PFSK-1 (cell line): ENCODE data around the gene MAP2K5.

ENCODE experiments used
- FOXP2 ChIP-seq: optimal IDR thresholded peaks from 2 replicates; pipeline ENCODE3; 2011; ENCODE audit warnings: borderline replicate concordance, control low read depth, inconsistent platforms; ENCODE audit not compliant: insufficient read depth; ENCODE audit errors: extremely low read length, extremely low read depth
- POLR2AphosphoS5 ChIP-seq: IDR thresholded peaks from 2 replicates; pipeline ENCODE4 v1.6.1; 2012; ENCODE audit warnings: low read depth, mild to moderate bottlenecking, control low read depth, low read length, moderate library complexity
- REST ChIP-seq, 2 experiments: IDR thresholded peaks; 2 replicates each; pipeline versions ENCODE4 v1.6.1 to v1.8.0; 2011 to 2012; ENCODE audit warnings: low read depth in 2 of 2, low read length in 2 of 2, control low read depth in 1 of 2, inconsistent platforms in 1 of 2, mild to moderate bottlenecking in 1 of 2, moderate library complexity in 1 of 2; ENCODE audit not compliant: insufficient read depth in 1 of 2
- SIN3A ChIP-seq: IDR thresholded peaks from 2 replicates; pipeline ENCODE4 v1.6.1; 2012; ENCODE audit warnings: mild to moderate bottlenecking, low read length, moderate library complexity, borderline replicate concordance; ENCODE audit not compliant: insufficient read depth
- TAF1 ChIP-seq: IDR thresholded peaks from 2 replicates; pipeline ENCODE4 v1.6.1; 2012; ENCODE audit warnings: low read length, control low read depth, borderline replicate concordance; ENCODE audit not compliant: insufficient read depth

GRCh38 chr15:67533873-67534272 lies 8.6 kb upstream of the MAP2K5 start:
- TF ChIP-seq POLR2AphosphoS5 (no peak), TAF1 (no peak), SIN3A (no peak), REST (IDR thresholded peaks at IDR 0.05; ENCODE audit: insufficient read depth in 1 of 2, low read depth in 2 of 2, low read length in 2 of 2) (no peak), FOXP2 (no peak)
